RWPE2 (cell line): Measurements from ENCODE around the gene TKFC.

Experiments used
- ATAC-seq: fragments of 200-7000 bp; cut with Tn5 transposase; 3 replicates; pipeline ENCODE4 v1.9.1; 2021; ENCODE audit warnings: low read depth
- DNase-seq: peaks from one replicate; pipeline ENCODE4 v3.0.0-alpha.2; 2020; ENCODE audit warnings: low spot score
- H3K27ac ChIP-seq: fragments of 450-650 bp; 2 replicates; pipeline ENCODE4 v1.5.1; 2017; ENCODE audit warnings: mild to moderate bottlenecking; ENCODE audit not compliant: poor library complexity, severe bottlenecking
- H3K27me3 ChIP-seq: fragments of 250-450 bp; sonication (Bioruptor Pico); 2 replicates; pipeline ENCODE4 v1.5.1; 2021; ENCODE audit warnings: mild to moderate bottlenecking, moderate library complexity; ENCODE audit not compliant: insufficient read depth, poor library complexity, severe bottlenecking
- H3K36me3 ChIP-seq: fragments of 250-450 bp; sonication (Bioruptor Pico); 2 replicates; pipeline ENCODE4 v1.5.1; 2020; ENCODE audit warnings: low read depth, mild to moderate bottlenecking, moderate library complexity
- H3K4me1 ChIP-seq: fragments of 250-450 bp; sonication (Bioruptor Pico); 2 replicates; pipeline ENCODE4 v1.5.1; 2021; ENCODE audit warnings: mild to moderate bottlenecking, moderate library complexity; ENCODE audit not compliant: insufficient read depth, poor library complexity, severe bottlenecking
- H3K4me3 ChIP-seq: fragments of 250-450 bp; sonication (Bioruptor Pico); 2 replicates; pipeline ENCODE4 v1.5.1; 2021; ENCODE audit warnings: mild to moderate bottlenecking, moderate library complexity; ENCODE audit not compliant: severe bottlenecking
- H3K9me3 ChIP-seq: fragments of 250-450 bp; sonication (Bioruptor Pico); 2 replicates; pipeline ENCODE4 v1.5.1; 2021; ENCODE audit warnings: mild to moderate bottlenecking, moderate library complexity; ENCODE audit not compliant: severe bottlenecking
- TF ChIP-seq, protein P1 (sequence below): fragments of 450-650 bp; IDR thresholded peaks from one replicate; pipeline ENCODE4 v1.5.1; 2017; ENCODE audit warnings: mild to moderate bottlenecking, moderate library complexity; ENCODE audit not compliant: poor library complexity, severe bottlenecking

Gene TKFC

GRCh38 chr11:61358566-61358965 lies 25.5 kb downstream of the TKFC start:
- Histone ChIP-seq H3K9me3 (no peaks in the 10 kb centered on the region), H3K27ac (no peak overlapping the region), H3K36me3 (peaks cover 4% of the 10 kb centered on the region), H3K4me3 (no peak overlapping the region), H3K27me3 (no peaks in the 10 kb centered on the region), H3K4me1 (peaks cover 4% of the 10 kb centered on the region)
- no peak for ATAC-seq
- TF ChIP-seq, protein P1, sequence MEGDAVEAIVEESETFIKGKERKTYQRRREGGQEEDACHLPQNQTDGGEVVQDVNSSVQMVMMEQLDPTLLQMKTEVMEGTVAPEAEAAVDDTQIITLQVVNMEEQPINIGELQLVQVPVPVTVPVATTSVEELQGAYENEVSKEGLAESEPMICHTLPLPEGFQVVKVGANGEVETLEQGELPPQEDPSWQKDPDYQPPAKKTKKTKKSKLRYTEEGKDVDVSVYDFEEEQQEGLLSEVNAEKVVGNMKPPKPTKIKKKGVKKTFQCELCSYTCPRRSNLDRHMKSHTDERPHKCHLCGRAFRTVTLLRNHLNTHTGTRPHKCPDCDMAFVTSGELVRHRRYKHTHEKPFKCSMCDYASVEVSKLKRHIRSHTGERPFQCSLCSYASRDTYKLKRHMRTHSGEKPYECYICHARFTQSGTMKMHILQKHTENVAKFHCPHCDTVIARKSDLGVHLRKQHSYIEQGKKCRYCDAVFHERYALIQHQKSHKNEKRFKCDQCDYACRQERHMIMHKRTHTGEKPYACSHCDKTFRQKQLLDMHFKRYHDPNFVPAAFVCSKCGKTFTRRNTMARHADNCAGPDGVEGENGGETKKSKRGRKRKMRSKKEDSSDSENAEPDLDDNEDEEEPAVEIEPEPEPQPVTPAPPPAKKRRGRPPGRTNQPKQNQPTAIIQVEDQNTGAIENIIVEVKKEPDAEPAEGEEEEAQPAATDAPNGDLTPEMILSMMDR: no peak
- no peak for DNase-seq

GRCh38 chr11:61359516-61359915 lies 26.5 kb downstream of the TKFC start:
- DNase-seq (no peak), ATAC-seq (no peak)
- Histone ChIP-seq H3K4me1 (peaks cover 4% of the 10 kb centered on the region), H3K27me3 (no peaks in the 10 kb centered on the region), H3K4me3 (no peak overlapping the region), H3K9me3 (no peaks in the 10 kb centered on the region), H3K27ac (no peak overlapping the region), H3K36me3 (peaks cover 14% of the 10 kb centered on the region)
- TF ChIP-seq, protein P1: no peak

DNA sequence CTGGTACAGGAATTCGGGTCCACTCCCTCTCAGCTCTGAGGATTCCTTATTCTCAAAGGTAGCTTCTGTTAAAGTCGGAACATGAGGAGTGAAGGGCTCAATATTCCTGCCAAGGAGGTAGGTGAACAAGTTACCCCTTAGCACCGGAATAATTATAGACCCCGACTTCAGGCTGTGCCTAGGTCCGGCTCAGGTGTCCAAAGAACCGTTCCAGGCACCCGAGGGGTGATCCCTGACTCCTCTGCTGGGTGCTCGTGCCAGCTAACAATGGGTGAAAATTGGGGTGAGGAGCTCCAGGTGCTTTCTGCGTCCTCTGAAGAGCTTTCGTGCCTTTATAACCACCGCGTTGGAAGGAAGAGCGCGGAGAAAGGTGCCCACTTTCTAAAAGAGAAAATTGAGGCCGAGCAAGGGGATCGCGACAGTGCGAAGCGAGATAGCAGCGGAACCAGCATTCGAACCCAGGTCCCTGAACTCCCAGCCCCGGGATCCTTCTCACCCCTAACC lies 28.3 kb downstream of the TKFC start:
- DNase-seq: no peak
- peak overlapping the region; percentile 83 for H3K27ac ChIP-seq
- TF ChIP-seq, protein P1: no peak
- no peaks in the 10 kb centered on the region for H3K27me3 ChIP-seq
- no peak for ATAC-seq
- H3K4me3 ChIP-seq: peak overlapping the region; percentile 44
- H3K9me3 ChIP-seq: no peaks in the 10 kb centered on the region
- peaks cover 28% of the 10 kb centered on the region for H3K36me3 ChIP-seq
- peaks cover 4% of the 10 kb centered on the region for H3K4me1 ChIP-seq

- Histone ChIP-seq H3K27ac (peak within 1 kb of the TSS; percentile 83), H3K4me3 (peak within 1 kb of the TSS; percentile 44), H3K27me3 (no peaks in the 10 kb centered on the region), H3K9me3 (no peaks in the 10 kb centered on the region), H3K36me3 (peaks cover 33% of the 10 kb centered on the region), H3K4me1 (peaks cover 4% of the 10 kb centered on the region)
- DNase-seq (peak; percentile 93), ATAC-seq (peak; percentile 93)
- TF ChIP-seq, protein P1: no peak
Measured at GRCh38 chr11:61361741-61362541, 28.9 kb downstream of the TKFC start, which contains the start of the genes CYB561A3 and TMEM138. Gene CYB561A3 (minus strand): TSS chr11:61361882. CDS start chr11:61356713, 5,169 bp downstream. Gene TMEM138 (plus strand): TSS chr11:61362374. CDS start chr11:61364391, 2,017 bp downstream.

DNA sequence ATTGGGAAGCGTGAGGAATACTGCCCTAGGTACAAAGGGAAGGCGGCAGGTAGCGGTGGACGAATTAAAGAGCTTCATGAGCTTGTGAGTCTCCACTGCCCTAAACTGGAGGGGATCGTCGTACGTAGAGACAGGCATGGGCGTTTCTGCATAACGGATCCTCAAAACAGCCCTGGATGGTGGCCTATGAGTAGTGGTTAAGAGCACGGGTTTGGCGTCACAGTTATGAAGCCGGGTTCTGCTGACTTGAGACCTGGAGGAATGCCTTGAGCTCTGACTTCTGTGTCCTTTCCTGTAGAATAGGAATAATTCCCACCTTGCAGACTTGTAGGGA lies 29.5 kb downstream of the TKFC start:
- TF ChIP-seq, protein P1: no peak
- H3K27me3 ChIP-seq: no peaks in the 10 kb centered on the region
- ATAC-seq (peak; percentile 5), DNase-seq (no peak)
- peaks cover 4% of the 10 kb centered on the region for H3K4me1 ChIP-seq
- no peaks in the 10 kb centered on the region for H3K9me3 ChIP-seq
- peak overlapping the region; percentile 44 for H3K4me3 ChIP-seq
- peak overlapping the region; percentile 83 for H3K27ac ChIP-seq
- H3K36me3 ChIP-seq: peaks cover 39% of the 10 kb centered on the region
